B cell (primary cell): Measurements from ENCODE around the gene ARHGAP18. TPM values are rescaled to one million over a fixed set of nuclear protein-coding genes. Genes with fewer than 3 reads are reported as not detected.

Experiments
- ATAC-seq: fragments of 200-7000 bp; cut with Tn5 transposase; one replicate; pipeline ENCODE4 v1.10.0; 2021; ENCODE audit warnings: low read depth, mild to moderate bottlenecking, moderate number of reproducible peaks, moderate library complexity
- CTCF ChIA-PET: fragments of 350-600 bp; sonication (Branson Sonifier 250); formaldehyde crosslinking; loops from one replicate; lab custom pipeline; 2021; ENCODE audit warnings: antibody characterized with exemption, inconsistent platforms; lab: Charles Lee
- POLR2A ChIA-PET: fragments of 350-600 bp; sonication (Branson Sonifier 250); formaldehyde crosslinking; loops from one replicate; lab custom pipeline; 2021; ENCODE audit warnings: antibody characterized with exemption; lab: Charles Lee
- DNase-seq: peaks from one replicate; pipeline ENCODE4 v3.0.0; 2013
- H2AFZ ChIP-seq: 2 replicates; pipeline ENCODE4 v1.6.1; 2012; ENCODE audit warnings: mild to moderate bottlenecking, low read depth, low read length; ENCODE audit not compliant: insufficient read depth, poor library complexity, severe bottlenecking
- H3K27ac ChIP-seq, 2 donors: 1 replicate in 1 of 2; 2 replicates in 1 of 2; pipeline ENCODE4 v1.5.1; 2012 to 2013; ENCODE audit warnings: low read length in 2 of 2, mild to moderate bottlenecking in 2 of 2, moderate library complexity in 1 of 2
- H3K27me3 ChIP-seq, 4 experiments: fragments of 200-600 bp in 1 of 4; sonication (generic) in 1 of 4; replicated peaks in 1 of 4; 1 replicate in 2 of 4; 2 replicates in 2 of 4; pipeline versions ENCODE4 v1.6.1 to v1.7.0; 2013 to 2016; ENCODE audit warnings: low read length in 3 of 4, mild to moderate bottlenecking in 2 of 4, mixed read lengths in 1 of 4, moderate library complexity in 1 of 4; ENCODE audit not compliant: insufficient read depth in 4 of 4, control insufficient read depth in 3 of 4; ENCODE audit errors: control extremely low read depth in 1 of 4
- H3K36me3 ChIP-seq, 2 experiments: replicated peaks in 1 of 2; 1 replicate in 1 of 2; 2 replicates in 1 of 2; pipeline versions ENCODE4 v1.6.1 to v1.7.1; 2013; ENCODE audit warnings: low read length in 1 of 2; ENCODE audit not compliant: insufficient read depth in 2 of 2, control insufficient read depth in 1 of 2; ENCODE audit errors: control extremely low read depth in 1 of 2, extremely low read depth in 1 of 2
- H3K4me1 ChIP-seq, 2 donors: fragments of 200-600 bp in 1 of 2; sonication (generic) in 1 of 2; 1 replicate in 1 of 2; 2 replicates in 1 of 2; pipeline versions ENCODE4 v1.5.1 to v1.6.1; 2013 to 2017; ENCODE audit warnings: low read length in 2 of 2; ENCODE audit not compliant: control insufficient read depth in 2 of 2, insufficient read depth in 2 of 2
- H3K4me2 ChIP-seq: replicated peaks from 2 replicates; pipeline ENCODE3; 2012; ENCODE audit warnings: mild to moderate bottlenecking, low read depth, low read length; ENCODE audit not compliant: poor library complexity, severe bottlenecking
- H3K4me3 ChIP-seq, 5 experiments: fragments of 200-600 bp in 1 of 5; sonication (generic) in 1 of 5; 1 replicate in 3 of 5; 2 replicates in 2 of 5; pipeline versions ENCODE4 v1.5.1 to v1.7.0; 2011 to 2016; ENCODE audit warnings: low read length in 4 of 5, mild to moderate bottlenecking in 4 of 5, low read depth in 2 of 5, control low read depth in 1 of 5, moderate library complexity in 1 of 5; ENCODE audit not compliant: insufficient read depth in 1 of 5; ENCODE audit errors: control extremely low read depth in 1 of 5, extremely low read depth in 1 of 5
- H3K79me2 ChIP-seq: fragments of 200-600 bp; sonication (generic); one replicate; pipeline ENCODE4 v1.6.0; 2016; ENCODE audit warnings: low read length; ENCODE audit not compliant: control insufficient read depth, insufficient read depth
- H3K9ac ChIP-seq: fragments of 200-600 bp; sonication (generic); 2 replicates; pipeline ENCODE4 v1.6.1; 2017; ENCODE audit warnings: mild to moderate bottlenecking, low read length, moderate library complexity
- H3K9me3 ChIP-seq, 3 donors: one replicate each; pipeline versions ENCODE4 v1.6.1 to v1.7.1; 2013; ENCODE audit warnings: low read length in 2 of 3; ENCODE audit not compliant: control insufficient read depth in 2 of 3, insufficient read depth in 1 of 3; ENCODE audit errors: control extremely low read depth in 1 of 3
- H4K20me1 ChIP-seq: 2 replicates; pipeline ENCODE4 v1.6.0; 2012; ENCODE audit warnings: mild to moderate bottlenecking, low read length; ENCODE audit not compliant: insufficient read depth, control insufficient read depth, poor library complexity, severe bottlenecking
- H3K27ac Mint-ChIP-seq: one replicate; pipeline ENCODE4 v1.8.0; 2021; ENCODE audit warnings: mixed read lengths
- H3K27me3 Mint-ChIP-seq: one replicate; pipeline ENCODE4 v1.8.0; 2021; ENCODE audit warnings: mixed read lengths
- H3K4me1 Mint-ChIP-seq: one replicate; pipeline ENCODE4 v1.8.0; 2021; ENCODE audit warnings: mixed read lengths
- H3K4me3 Mint-ChIP-seq: one replicate; pipeline ENCODE4 v1.8.0; 2021; ENCODE audit warnings: mixed read lengths
- H3K9me3 Mint-ChIP-seq: one replicate; pipeline ENCODE4 v1.8.0; 2022; ENCODE audit warnings: mixed read lengths; ENCODE audit not compliant: insufficient read depth
- EZH2 ChIP-seq: IDR thresholded peaks from 2 replicates; pipeline ENCODE4 v1.6.1; 2012; ENCODE audit warnings: borderline replicate concordance, low read depth, mild to moderate bottlenecking, moderate library complexity, low read length; ENCODE audit not compliant: insufficient read depth, poor library complexity, severe bottlenecking
- WGBS: methylation state at CpG from one replicate; pipeline ENCODE4 v1.1.5; 2013; ENCODE audit warnings: missing lambda C conversion rate; ENCODE audit not compliant: insufficient coverage; 5-methylcytosine and 5-hydroxymethylcytosine counted together
- intact Hi-C: fragments of 100-400 bp; cut with micrococcal nuclease; formaldehyde crosslinking; loops from one replicate; pipeline ENCODE4 v1.10.0; 2022
- polyA plus RNA-seq: library from polyadenylated mRNA; depleted of rRNA; stranded (reverse); fragments of >200 nt; gene quantifications from 2 replicates; pipeline ENCODE4 v1.2.3, GENCODE V29; 2012
- total RNA-seq, 2 donors: library from RNA; stranded (reverse); fragments of 120-200 nt in 1 of 2; gene quantifications; 1 replicate in 1 of 2; 2 replicates in 1 of 2; pipeline versions ENCODE4 v1.2.3 to v1.2.4, GENCODE V29; 2013 to 2022
- TF ChIP-seq, protein P1 (sequence below): fragments of 200-600 bp; IDR thresholded peaks from one replicate; pipeline ENCODE4 v1.8.0; 2022; ENCODE audit warnings: antibody characterized with exemption, mild to moderate bottlenecking

ARHGAP18 gene
- total and polyA plus RNA-seq, 2 donors (not counting 1 experiment from before 2014, with no cell fraction given) = 0.95 to 3.9 TPM

DNA sequence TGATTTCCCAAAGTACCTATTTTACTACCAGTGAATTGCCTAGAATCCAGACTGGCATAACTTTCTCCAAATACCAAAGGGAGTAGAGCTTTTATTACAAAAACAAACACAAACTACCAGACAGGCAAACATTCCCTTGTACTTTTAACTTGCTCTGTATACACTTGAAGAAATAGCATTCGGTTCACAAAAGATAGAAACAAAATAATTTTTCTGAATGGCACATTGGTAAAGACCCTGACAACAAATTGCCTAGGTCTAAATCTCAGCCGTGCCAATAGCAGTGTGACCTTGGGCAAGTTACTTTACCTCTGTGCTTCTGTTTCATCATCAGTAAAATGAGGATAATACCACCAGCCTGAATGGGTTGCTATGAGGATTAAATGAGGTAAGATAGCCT is 15.9 kb downstream of the ARHGAP18 start:
- ChIA-PET POLR2A (no interaction called here), CTCF (interaction anchor here (0.8 to 1.2 kb wide), 2 partner anchors 38 to 96 kb away, joined by 3 read pairs; no protein-coding TSS in a partner anchor)

DNA sequence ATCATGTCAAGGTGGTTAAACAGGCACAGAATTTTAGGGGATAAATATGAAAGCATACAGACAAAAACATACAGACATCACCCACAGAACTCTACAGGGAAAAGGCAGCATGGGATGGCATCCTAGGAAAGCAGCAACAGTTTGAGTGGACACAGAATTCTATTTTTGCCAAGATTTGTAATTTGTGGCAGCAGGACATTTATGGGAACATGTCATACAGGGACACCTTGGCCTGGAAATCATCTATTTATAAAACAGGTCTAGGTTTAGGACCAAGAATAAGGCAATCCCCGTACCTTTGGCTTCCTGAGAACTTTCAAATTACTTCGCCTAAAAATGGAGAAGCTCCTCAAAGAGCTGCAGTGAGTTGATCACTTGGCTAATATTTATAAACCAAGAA is 17.5 kb downstream of the ARHGAP18 start:
- no peaks in the 10 kb centered on the region for H3K27me3 Mint-ChIP-seq
- ATAC-seq (no peak), DNase-seq (no peak)
- peaks cover 6 to 12% of the 10 kb centered on the region in 2 donors for H3K4me1 ChIP-seq
- no peak overlapping the region for H3K9ac ChIP-seq
- no peaks in the 10 kb centered on the region for H3K9me3 Mint-ChIP-seq
- intact Hi-C loops = no loop called here
- peaks cover 4% of the 10 kb centered on the region for H4K20me1 ChIP-seq
- H3K27me3 ChIP-seq = no peaks in the 10 kb centered on the region
- ChIA-PET CTCF (no interaction called here), POLR2A (interaction anchor here (0.7 kb wide), 1 partner anchor 168 kb away, joined by 3 read pairs; no protein-coding TSS in a partner anchor)
- no peak overlapping the region for H3K4me2 ChIP-seq
- TF ChIP-seq EZH2 = no peak
- TF ChIP-seq, protein P1, sequence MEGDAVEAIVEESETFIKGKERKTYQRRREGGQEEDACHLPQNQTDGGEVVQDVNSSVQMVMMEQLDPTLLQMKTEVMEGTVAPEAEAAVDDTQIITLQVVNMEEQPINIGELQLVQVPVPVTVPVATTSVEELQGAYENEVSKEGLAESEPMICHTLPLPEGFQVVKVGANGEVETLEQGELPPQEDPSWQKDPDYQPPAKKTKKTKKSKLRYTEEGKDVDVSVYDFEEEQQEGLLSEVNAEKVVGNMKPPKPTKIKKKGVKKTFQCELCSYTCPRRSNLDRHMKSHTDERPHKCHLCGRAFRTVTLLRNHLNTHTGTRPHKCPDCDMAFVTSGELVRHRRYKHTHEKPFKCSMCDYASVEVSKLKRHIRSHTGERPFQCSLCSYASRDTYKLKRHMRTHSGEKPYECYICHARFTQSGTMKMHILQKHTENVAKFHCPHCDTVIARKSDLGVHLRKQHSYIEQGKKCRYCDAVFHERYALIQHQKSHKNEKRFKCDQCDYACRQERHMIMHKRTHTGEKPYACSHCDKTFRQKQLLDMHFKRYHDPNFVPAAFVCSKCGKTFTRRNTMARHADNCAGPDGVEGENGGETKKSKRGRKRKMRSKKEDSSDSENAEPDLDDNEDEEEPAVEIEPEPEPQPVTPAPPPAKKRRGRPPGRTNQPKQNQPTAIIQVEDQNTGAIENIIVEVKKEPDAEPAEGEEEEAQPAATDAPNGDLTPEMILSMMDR = no peak
- no peaks in the 10 kb centered on the region for H3K36me3 ChIP-seq
- H3K4me3 ChIP-seq = no peak overlapping the region
- no peak overlapping the region for H3K27ac ChIP-seq
- no peak overlapping the region for H3K4me3 Mint-ChIP-seq
- H3K4me1 Mint-ChIP-seq = peaks cover 13% of the 10 kb centered on the region
- H3K27ac Mint-ChIP-seq = no peak overlapping the region
- H2AFZ ChIP-seq = no peak overlapping the region
- H3K79me2 ChIP-seq = peaks cover 18% of the 10 kb centered on the region
- no CpG with 5 or more reads among the region's 2 CpGs for WGBS
- H3K9me3 ChIP-seq = no peaks in the 10 kb centered on the region

More for the DNA sequence above, 15.9 kb downstream of the ARHGAP18 start:
- intact Hi-C loops = no loop called here
- WGBS = 100% methylated on average over 1 of the region's 2 CpGs
- H3K4me2 ChIP-seq = no peak overlapping the region
- no peaks in the 10 kb centered on the region for H3K9me3 ChIP-seq
- no peak overlapping the region for H3K27ac ChIP-seq
- no peaks in the 10 kb centered on the region for H3K27me3 ChIP-seq
- DNase-seq (no peak), ATAC-seq (no peak)
- no peak overlapping the region for H3K27ac Mint-ChIP-seq
- H3K9me3 Mint-ChIP-seq = no peaks in the 10 kb centered on the region
- peaks cover 9% of the 10 kb centered on the region for H3K4me1 Mint-ChIP-seq
- no peak overlapping the region for H2AFZ ChIP-seq
- no peaks in the 10 kb centered on the region for H3K36me3 ChIP-seq
- H3K9ac ChIP-seq = no peak overlapping the region
- no peak overlapping the region for H3K4me3 ChIP-seq
- peaks cover 13% of the 10 kb centered on the region for H3K79me2 ChIP-seq
- no peak for TF ChIP-seq EZH2
- TF ChIP-seq, protein P1 = no peak
- no peak overlapping the region for H3K4me3 Mint-ChIP-seq
- H4K20me1 ChIP-seq = no peaks in the 10 kb centered on the region
- H3K27me3 Mint-ChIP-seq = no peaks in the 10 kb centered on the region
- peaks cover 0 to 7% of the 10 kb centered on the region in 2 donors for H3K4me1 ChIP-seq
